Lung microvascular endothelial cell (primary cell): ENCODE measurements around the gene MRM2. TPM values are rescaled to one million over a fixed set of nuclear protein-coding genes. Genes with fewer than 3 reads are reported as not detected.

Experiments used
- DNase-seq, 2 donors: peaks; one replicate each; pipeline versions ENCODE4 v3.0.0 to v3.0.0-alpha.2; 2010; ENCODE audit warnings: low read depth in 2 of 2
- total RNA-seq: library from RNA; depleted of rRNA; stranded (reverse); fragments of >200 nt; gene quantifications from 2 replicates; pipeline ENCODE4 v1.2.1, GENCODE V29; 2014

Gene MRM2
- total RNA-seq, 1 donor from 2014 or later: 13.7 TPM

GRCh38 chr7:2266911-2267310 is 24.9 kb upstream of the MRM2 start:
- peak; percentile 38 to 41 for DNase-seq

- no peak for DNase-seq
These were observed 22.2 kb upstream of the MRM2 start for GRCh38 chr7:2264158-2264557.

- no peak for DNase-seq
These were observed 21.2 kb upstream of the MRM2 start for GRCh38 chr7:2263176-2263575.

GRCh38 chr7:2261611-2262010 is 19.6 kb upstream of the MRM2 start:
- DNase-seq: no peak

GRCh38 chr7:2260820-2261219 is 18.8 kb upstream of the MRM2 start:
- DNase-seq: peak in 1 of 2 donors; percentile 30

- no peak for DNase-seq
These were observed 17.5 kb upstream of the MRM2 start for GRCh38 chr7:2259480-2259879.

- DNase-seq: no peak
These were observed 16.8 kb upstream of the MRM2 start for GRCh38 chr7:2258661-2259365.

- no peak for DNase-seq
These were observed 15.6 kb upstream of the MRM2 start for GRCh38 chr7:2257651-2258050.

GRCh38 chr7:2257046-2257551 is 15.1 kb upstream of the MRM2 start:
- DNase-seq: no peak

GRCh38 chr7:2256306-2257045 is 14.5 kb upstream of the MRM2 start:
- DNase-seq: no peak

GRCh38 chr7:2255145-2256139 is 13.4 kb upstream of the MRM2 start:
- DNase-seq: no peak

GRCh38 chr7:2254429-2255144 is 12.6 kb upstream of the MRM2 start:
- DNase-seq: no peak

GRCh38 chr7:2253525-2254244 is 11.7 kb upstream of the MRM2 start:
- no peak for DNase-seq

- DNase-seq: no peak
These were observed 11.0 kb upstream of the MRM2 start for GRCh38 chr7:2253021-2253420.

- no peak for DNase-seq
These were observed 10.1 kb upstream of the MRM2 start for GRCh38 chr7:2251841-2252771.

- no peak for DNase-seq
These were observed 9.4 kb upstream of the MRM2 start for GRCh38 chr7:2251381-2251780.

- no peak for DNase-seq
These were observed 7.8 kb upstream of the MRM2 start for GRCh38 chr7:2249744-2250323.

GRCh38 chr7:2248984-2249694 is 7.1 kb upstream of the MRM2 start:
- peak; percentile 58 to 93 for DNase-seq
